Activated T-cell treated with anti-CD3 and anti-CD28 coated beads, Interleukin-2, amount 50 U/mL, for 1 hour (primary cell): ENCODE measurements around the gene FAM110D.

Experiments used
- DNase-seq: peaks from one replicate; pipeline ENCODE4 v3.0.0-alpha.2; 2020

FAM110D gene

DNA sequence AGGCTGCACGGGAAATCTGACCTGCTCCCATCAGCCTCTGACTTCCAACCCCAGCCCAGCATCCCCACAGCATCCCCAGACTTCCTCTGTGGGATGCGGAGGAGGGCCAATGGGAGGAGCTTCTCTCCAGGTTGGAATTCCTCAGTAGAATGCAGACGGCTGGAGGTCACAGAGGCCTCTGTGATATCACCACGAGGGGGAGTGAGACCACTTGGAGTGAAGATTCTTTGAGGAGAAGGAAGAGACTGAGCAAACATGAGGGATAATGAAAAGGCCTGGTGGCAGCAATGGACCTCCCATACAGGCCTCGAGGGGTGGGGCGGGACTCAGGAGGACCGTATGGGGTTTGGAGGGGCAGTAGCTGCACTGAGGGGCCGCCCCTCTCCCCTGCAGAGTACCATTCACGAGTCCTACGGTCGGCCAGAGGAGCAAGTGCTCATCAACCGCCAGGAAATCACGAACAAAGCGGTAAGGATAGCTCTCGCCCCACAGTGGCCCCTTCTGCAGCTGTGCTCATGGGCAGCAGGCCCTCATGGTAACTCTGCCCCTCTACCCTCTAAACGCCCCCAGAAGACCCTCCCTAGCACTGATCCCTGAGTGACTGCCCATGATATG is 31.6 kb downstream of the FAM110D start, which contains the start of gene CATSPER4:
Gene CATSPER4, plus strand, starts transcription at position 230 of the 615 bp plus-strand sequence. Its CDS starts 26 bp downstream, at position 256.
- DNase-seq = no peak

DNA sequence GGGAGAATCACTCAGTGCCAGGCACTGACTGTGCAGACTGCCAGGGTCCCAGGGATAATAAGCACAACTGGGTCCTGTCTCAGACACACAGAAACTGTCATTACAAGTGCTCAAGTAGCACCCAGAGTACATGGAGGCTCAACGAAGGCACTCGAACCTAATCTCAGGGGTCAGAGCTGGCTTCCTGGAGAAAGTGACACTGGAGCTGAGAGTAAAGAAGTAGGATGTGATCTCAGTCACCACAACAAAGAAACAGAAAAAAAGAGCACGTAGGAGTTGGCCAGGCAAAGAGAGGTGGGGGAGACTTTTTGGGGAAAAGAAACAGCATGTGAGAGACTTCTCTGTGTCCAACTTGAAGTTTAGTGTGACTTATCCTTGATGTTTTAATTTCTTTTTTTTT is 32.9 kb downstream of the FAM110D start:
- no peak for DNase-seq

DNA sequence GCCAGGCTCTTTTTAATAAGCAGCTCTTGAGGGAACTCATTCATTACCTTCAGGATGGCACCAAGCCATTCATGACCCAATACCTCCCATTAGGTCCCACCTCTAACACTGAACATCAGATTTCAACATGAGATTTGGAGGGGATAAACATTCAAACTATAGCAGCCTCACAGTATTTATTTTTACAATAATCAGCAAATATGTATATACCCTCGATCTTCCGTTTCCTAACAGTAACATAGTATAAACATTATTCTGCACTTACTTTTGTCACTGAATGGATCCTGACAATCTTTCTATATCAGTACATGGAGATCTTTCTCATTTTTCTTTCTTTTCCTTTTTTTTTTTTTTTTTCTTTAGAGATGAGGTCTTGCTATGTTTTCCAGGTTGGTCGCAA is 36.9 kb downstream of the FAM110D start:
- DNase-seq = no peak

DNA sequence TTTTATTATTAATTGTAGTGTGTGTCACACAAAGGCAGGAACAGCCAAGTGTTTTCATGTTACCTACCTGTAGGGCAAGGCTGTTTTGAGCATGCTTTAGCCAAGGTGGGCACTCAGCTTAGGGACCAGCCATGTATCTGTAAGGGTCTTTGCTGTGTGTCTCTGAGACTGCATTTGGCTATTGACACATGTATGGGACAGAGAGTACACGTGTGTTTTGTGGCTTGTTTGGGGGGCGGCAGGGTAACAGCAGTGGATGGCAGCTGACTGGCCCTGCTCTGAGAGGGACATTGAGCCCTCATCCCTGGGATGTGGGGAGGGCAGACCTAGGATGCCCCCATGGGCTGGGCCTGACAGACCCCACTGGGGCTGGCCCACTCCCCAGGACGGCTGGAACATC is 38.4 kb downstream of the FAM110D start:
- no peak for DNase-seq

DNA sequence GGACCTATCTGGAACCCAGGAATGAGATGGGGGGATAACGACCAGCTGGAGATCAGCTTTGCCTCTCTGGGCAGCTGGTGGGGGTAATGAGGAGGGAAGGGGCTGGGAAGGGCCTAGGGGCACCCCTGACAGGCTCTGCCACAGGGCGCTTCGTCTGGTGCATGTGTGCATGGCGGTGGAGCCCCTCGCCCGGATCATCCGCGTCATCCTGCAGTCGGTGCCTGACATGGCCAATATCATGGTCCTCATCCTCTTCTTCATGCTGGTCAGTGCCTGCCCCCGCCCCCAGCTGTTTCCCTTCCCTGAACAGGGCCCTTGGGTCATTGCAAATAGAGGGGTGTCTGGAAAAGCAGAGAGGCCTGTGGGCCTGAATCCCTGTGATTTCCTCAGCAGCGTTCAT is 38.9 kb downstream of the FAM110D start:
- DNase-seq = no peak

DNA sequence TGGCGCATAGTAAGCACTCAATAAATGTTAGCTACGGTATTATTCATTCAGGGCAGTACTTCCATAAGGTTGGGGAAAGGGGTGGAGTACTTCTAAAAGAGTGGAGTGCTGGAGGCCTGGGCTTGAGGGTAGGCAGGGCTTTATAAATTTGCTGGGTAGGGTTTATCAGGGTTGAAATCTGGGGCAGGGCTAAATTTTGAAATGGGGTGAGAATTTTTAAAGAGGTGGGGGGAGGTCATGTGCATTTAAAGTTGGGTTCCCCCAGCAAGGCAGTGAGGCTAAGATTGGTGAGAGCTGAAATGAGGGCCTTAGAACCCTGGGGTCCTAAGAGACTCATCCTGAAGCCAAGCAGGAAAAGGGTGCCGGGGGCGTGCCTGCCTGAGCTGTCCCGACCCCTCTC is 41.5 kb downstream of the FAM110D start:
- DNase-seq = no peak

DNA sequence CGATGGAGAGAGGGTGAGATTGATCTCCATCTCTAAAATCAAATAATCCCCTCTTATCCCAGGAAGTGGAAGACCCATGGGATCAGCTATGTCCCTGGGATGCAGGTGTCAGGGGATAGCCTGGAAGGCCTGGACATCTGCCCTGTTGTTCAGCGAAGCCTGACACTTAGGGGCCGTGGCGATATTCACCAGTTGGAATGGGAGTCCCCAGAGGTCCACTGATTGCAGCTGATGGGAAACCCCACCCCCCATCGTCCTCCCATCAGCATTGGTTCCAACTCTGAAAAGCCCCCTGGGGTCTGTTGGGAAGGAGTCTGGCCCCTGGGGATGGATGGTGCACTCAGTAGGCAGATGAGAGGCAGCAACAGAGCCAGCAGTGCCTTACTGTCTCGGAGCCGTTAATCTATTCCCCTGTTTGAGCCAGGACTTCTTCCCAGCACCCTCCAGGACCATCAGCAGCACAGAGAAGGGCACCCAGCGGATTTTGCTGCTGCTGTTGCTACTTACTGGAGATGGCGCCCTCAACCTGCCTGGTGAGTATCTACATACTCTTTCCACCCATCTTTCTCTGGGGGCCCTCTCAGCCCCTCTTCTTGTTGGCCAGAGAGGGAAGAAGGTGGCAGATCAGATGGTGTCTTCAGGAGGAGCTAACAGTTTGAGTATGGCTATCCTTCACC is 44.9 kb downstream of the FAM110D start:
- DNase-seq = no peak

DNA sequence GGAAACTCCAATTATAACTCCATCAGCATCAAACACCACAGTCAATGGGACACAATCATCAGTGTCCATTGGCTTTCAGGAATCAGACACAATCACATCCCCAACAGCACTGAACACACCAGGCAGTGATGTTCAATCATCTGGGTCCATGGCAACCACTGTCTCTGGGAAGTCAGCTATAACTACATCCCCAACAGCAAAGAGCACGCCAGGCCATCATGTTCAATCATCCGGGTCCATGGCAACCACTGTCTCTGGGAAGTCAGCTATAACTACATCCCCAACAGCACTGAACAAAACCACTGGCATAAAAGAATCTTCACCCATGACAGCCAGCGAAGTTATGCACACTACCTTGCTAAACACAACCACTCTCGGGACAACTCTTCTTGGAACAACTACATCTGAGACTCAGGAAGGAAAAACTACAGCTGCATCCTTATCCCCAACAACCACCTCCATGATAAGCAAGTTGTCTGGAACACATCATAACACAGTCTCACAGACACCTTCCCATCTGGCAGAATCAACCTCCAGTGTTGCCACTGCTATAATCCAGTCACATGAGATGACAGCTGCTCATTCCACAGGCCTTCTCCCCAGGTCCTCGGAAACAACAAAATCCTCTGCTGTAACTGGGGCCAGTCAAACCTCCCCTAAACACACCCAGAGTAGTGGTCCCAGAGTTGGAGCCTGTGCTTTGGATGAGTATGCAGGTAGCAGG is 51.4 kb downstream of the FAM110D start:
- DNase-seq = no peak

DNA sequence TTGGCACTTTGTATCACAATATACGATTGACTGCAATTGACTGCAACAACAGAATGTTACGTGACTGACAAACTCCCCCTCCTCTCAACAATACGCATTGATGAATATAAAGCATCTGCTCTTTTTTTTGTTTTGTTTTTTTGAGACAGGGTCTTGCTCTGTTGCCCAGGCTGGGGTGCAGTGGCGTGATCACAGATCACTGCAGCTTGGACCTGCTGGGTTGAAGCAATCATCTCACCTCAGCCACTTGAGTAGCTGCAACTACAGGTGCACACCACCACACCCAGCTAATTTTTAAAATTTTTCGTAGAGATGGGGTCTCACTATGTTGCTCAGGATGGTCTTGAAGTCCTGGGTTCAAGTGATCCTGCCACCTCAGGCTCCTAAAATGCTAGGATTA is 53.8 kb downstream of the FAM110D start:
- no peak for DNase-seq

DNA sequence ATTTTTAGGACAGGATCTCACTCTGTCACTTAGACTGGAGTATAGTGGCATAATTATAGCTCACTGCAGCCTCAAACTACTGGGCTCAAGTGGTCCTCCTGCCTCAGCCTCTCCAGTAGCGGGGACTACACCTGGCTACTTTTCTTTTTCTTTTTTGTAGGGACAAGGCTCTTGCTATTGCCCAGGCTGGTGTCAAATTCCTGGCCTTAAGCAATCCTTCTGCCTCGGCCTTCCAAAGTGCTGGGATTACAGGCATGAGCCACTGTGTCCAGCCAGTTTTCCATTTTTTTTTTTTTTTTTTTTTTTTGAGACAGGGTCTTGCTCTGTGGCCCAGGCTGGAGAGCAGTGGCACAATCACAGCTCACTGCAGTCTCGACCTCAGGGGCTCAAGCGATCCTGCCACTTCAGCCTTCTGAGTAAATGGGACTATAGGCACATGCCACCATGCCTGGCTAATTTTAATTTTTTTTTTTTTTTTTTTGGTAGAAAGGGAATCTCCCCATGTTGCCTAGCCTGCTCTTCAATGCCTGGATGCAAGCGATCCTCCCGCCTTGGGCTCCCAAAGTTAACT is 54.5 kb downstream of the FAM110D start:
- DNase-seq = no peak
